A549 treated with AZD2906 at 1 μM for 4 hours (cell line): ENCODE results near the gene CCL3. TPM values are rescaled to one million over a fixed set of nuclear protein-coding genes. Genes with fewer than 3 reads are reported as not detected.

Source experiments
- total RNA-seq: library from RNA; stranded (reverse); fragments of 200-300 nt; extraction: Qiagen RNA extraction; gene quantifications from 5 replicates; pipeline ENCODE4 v1.2.3, GENCODE V29; 2022

Gene CCL3
- not detected in 5 replicates for total RNA-seq

DNA sequence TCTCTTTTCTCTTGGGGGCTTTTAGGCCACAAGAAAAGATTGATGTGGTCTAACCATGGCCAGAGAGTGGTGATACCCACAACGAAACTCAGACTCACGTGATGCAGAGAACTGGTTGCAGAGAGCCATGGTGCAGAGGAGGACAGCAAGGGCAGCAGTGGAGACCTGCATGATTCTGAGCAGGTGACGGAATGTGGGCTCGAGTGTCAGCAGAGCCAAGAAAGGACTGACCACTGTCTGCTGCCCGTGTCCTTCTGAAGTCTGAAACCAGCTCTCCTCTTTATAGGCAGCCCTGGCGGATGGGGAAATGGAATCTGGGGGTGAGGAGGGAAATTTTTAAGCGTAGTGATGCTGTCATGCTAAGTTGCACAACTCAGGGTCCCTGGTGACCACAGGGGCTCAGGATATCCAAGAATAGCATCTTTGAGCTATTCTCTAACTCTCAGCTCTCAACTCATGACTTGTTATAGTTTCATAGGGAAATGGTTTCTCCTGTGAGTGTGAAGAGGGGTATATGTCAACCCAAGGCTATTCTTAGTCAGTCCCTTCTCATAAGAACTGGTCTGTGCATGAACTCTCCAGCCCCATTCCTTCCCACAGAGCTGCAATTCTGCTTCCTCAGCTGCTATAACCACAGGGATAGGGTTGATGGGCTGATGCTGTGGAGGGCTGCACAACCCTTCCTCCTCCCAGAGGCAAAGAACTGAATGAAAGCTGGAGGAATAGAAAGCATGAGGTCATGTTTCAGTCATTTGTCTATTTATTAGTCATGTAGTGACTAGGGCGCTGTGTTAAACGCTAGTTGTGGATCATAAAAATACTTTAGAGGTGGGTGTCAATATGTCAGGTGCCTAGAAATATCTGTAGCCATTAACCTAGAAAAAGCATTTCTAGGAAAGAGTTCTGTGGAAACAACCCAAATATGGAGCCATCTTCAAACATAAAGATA is at the start of gene CCL3:
TSS of gene CCL3 (minus strand) at position 256 of the 949 bp plus-strand sequence. CDS start at position 171, 85 bp downstream.

DNA sequence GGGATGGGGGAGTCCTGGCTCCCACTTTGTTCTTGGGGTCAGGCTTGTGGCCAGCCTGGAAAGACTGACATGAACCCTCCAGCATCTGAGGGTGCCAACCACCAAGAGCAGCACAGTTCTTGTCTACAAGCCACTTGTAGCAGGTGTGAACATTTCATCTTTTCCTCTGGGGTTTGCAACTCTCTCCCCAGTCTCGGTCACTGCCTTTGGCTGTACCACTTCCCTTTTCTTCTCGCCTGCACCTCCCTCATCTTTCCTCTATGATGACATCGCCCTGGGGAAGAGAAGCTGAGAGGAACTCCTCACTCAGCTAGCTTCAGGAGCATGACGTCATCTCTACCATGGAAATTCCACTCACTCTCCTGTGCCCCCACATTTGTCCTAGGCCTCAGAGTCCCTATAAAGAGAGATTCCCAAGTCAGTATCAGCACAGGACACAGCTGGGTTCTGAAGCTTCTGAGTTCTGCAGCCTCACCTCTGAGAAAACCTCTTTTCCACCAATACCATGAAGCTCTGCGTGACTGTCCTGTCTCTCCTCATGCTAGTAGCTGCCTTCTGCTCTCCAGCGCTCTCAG is 13.5 kb upstream of the CCL3 start, which contains the start of gene CCL4:
TSS of gene CCL4 (plus strand) at position 427 of the 575 bp plus-strand sequence. CDS start at position 506, 79 bp downstream.

DNA sequence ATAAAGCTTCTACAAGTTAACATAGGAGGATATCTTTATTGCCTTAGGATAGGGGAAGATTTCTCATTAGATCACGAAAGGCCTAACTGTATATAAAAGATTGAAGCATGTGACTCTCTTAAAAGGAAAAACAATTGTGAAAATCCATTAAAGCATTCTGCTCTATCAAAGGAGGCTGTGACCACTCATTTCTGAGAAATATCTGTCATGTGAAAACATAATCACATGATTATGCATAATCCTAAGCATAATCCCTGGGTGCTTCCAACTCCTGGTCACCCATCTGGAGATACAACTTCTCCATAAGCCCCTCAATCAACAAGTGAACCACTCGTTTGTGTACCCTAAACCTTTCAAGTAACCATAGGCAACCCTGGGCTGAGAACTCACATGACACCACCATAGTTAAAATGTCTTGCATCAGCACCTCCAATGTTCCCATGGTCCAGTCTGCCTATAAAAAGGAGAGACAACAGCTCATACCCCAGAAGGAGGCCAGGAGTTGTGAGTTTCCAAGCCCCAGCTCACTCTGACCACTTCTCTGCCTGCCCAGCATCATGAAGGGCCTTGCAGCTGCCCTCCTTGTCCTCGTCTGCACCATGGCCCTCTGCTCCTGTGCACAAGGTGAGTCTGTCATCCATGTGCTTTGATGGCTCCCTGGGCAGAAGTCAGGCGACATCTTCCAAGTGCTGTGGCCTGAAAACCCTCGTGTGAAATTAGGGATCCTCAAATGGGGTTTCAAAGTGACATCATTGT is 26.0 kb downstream of the CCL3 start, which contains the start of gene CCL18:
TSS of gene CCL18 (plus strand) at position 487 of the 756 bp plus-strand sequence. CDS start at position 558, 71 bp downstream.

Other genes starting within 250 kb of the CCL3 start
- gene HEATR9, start 221.3 kb downstream of the CCL3 start, total RNA-seq = not detected in 5 replicates
- gene CCL5, start 209.8 kb downstream of the CCL3 start, total RNA-seq = 0.79 to 1.5 TPM (median 1.2 TPM) in 5 replicates
- 2.6 to 3.9 TPM (median 3.4 TPM) in 5 replicates for gene RDM1, start 159.4 kb downstream of the CCL3 start, total RNA-seq
- gene LYZL6, start 146.4 kb downstream of the CCL3 start, total RNA-seq = not detected in 5 replicates
- not detected in 5 replicates for gene CCL16, start 108.6 kb downstream of the CCL3 start, total RNA-seq
- gene CCL14, start 103.4 kb downstream of the CCL3 start, total RNA-seq = not detected in 5 replicates
- gene CCL15, start 88.6 kb downstream of the CCL3 start, total RNA-seq = not detected in 5 replicates
- gene CCL23, start 72.2 kb downstream of the CCL3 start, total RNA-seq = not detected in 5 replicates
- gene CCL18, start 25.9 kb downstream of the CCL3 start, total RNA-seq = not detected in 5 replicates
- 0.09 TPM in 1 of 5 replicates, not detected in the others for gene CCL4, start 13.7 kb upstream of the CCL3 start, total RNA-seq
- gene TBC1D3B, start 86.5 kb upstream of the CCL3 start, total RNA-seq = 1.8 to 3.6 TPM (median 3.1 TPM) in 5 replicates
- not detected in 5 replicates for gene CCL3L1, start 106.6 kb upstream of the CCL3 start, total RNA-seq
- not detected in 5 replicates for gene CCL4L2, start 120.9 kb upstream of the CCL3 start, total RNA-seq
- 0.17 to 0.42 TPM (median 0.21 TPM) in 5 replicates for gene TBC1D3I, start 174.4 kb upstream of the CCL3 start, total RNA-seq
- gene TBC1D3G, start 233.7 kb upstream of the CCL3 start, total RNA-seq = not detected in 5 replicates